NCI-H345 (cell line): ENCODE measurements around the gene TENT5C.

Experiments used
- DNase-seq: peaks from one replicate; lab custom pipeline; 2025; lab: John Stamatoyannopoulos, UW

TENT5C gene

DNA sequence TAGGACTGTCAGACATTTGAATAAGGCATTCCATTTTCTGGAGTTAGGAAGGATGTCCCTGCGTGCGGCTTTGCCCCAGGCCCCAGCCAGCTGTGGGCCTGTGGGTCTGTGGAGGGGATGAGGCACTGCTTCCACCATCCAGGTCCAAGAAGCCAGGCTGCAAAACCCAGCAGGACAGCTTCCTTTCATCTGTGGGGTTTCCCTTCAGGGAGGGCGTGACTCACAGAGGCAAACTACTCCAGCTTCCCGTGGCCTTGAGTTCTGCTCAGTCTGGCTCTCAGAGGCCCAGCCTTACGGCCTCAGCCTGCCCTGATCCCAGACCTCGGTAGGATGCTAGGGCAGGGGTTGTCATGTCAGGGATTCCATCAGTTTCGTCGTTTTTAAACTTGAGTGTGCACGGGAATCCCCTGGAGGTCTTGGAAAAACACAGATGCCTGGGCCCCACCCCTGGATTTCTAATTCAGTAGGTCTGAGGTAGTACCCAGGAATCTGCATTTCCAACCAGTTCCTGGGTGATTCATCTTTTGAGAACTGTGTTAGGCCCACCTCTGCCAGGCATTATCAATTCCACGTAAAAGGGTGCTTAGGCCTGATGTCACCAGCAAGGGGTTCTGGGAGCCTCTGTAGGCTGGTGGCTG lies 32.3 kb upstream of the TENT5C start:
- DNase-seq, result no peak

DNA sequence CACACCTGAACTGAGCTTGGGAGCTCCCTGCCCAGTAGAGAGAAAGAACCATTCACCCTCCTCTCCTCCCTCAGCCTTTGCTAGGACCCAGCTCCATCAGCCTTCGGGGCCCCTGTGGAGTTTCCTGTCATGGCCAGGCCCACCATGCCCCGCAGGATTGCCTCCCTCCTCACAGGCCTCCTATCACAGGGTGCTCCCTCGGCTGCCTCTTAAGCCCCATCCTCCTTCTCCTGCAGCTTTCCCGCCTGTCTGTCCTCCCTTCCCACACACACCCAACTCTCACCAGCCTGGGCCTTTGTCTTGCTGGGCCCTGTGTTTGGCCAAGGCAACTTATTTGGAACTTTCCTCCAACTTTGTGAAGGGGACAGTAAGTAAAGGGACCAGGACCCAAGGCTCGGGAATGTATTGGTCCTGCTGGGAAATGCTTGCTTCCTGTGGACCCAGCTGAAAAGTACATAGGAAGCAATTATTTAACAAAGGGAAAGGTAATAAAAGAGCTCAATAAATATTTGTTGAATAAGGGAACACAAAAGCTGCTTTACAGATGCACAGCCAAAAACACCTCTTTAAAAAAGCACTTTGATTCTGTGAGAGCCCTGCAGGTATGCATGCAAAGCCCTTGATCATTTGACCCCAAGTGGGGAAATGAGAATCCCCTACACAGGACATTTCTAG lies 31.6 kb upstream of the TENT5C start:
- no peak for DNase-seq

DNA sequence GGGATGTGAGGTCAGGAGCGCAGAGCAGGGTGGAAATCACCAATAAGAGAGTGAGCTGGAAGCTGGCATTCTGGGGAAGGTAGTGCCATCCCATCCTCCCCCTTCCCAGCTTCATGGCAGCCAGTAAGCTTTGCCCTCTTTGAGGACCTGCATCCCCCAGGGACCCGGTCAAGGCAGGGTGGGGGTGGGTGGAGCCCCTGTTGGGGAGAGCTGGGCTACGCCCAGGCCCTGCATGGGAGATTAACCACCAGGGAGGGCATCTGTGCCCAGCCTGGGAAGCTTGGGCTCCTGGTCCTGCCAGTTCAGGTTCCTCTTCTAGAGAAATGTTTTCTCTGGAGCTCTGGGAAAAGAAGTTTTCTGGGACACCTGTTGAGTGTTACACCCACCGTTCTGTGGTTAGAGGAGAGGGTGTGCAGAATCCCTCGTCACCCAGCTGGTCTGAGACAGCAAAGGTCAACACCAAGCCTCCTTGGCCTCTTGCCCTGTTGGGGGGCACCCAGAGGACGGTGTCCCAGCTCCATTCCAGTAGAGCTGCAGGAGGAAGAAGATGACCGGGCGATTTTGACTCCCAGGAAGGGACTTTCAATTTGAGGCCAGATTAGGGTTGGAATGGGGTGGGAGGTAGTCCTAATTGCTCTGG lies 30.1 kb upstream of the TENT5C start:
- no peak for DNase-seq

DNA sequence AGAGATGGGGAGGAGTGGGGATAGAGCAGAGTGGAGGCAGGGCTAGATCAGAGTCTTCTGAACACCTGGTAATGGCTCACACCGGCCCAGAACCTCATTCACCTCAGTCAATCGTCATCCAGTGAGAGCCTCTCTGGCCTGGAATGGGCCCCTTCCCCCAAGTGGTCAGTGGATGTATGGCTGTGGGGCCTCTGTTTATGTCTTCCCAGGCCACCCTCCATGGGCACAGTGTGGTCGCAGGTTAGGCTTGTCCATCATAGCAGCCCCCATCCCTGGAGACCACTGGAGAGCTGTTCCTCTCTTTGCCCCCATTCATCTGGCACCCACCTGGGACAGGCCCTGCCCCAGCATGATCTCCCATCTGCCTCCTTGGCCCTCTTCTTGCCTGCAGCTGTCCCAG lies 29.6 kb upstream of the TENT5C start:
- no peak for DNase-seq

DNA sequence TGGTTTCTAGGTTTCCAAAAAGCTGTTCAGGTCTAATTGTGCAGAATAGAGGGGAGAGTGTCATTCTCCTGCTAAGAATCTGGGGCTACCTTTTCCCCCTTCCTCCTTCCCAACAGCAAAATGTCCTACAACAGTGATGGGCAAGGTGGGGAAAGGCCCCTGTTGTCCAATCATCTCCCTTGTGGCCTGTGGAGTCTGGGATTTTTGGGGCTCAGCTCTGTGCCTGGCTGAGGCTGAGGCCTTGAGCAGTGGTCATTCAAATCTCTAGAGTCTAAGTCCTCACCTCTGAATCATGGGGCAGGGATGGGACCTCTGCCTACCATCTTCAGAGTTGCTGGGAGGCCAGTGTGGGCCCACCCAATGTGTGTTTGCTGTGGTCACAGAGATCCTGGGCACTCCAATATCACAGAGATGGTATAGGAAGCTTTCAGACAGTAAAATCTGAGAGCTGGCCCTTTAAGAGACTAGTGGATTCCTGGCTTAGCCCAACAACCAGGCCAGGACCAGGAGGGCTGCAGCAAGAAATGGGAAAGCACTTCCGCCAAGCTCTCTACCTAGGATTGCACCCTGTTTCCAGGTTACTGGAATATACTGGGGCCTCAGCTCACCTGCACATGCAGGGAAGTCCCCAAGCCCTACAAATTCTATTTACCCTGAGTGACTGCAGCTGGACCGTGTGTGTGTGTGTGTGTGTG lies 28.5 kb upstream of the TENT5C start:
- DNase-seq, result no peak

DNA sequence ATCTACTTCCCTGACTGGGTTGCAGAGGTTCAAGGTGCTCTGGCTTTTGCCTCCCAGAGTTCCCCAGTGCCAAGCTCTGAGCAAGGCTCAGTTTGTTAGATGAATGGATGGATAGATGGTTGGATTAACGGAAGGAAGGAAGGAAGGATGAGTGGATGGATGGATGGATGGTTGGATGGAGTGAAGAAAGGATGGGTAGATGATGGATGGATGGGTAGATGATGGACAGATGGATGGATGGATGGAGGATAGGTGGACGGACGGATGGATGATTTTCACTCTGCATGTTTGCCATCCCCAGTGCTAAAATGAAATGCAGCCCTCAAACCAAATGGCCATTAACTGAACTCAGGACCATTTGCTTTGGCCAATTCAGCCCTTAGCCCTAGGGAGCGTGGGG lies 27.4 kb upstream of the TENT5C start:
- DNase-seq, result no peak

DNA sequence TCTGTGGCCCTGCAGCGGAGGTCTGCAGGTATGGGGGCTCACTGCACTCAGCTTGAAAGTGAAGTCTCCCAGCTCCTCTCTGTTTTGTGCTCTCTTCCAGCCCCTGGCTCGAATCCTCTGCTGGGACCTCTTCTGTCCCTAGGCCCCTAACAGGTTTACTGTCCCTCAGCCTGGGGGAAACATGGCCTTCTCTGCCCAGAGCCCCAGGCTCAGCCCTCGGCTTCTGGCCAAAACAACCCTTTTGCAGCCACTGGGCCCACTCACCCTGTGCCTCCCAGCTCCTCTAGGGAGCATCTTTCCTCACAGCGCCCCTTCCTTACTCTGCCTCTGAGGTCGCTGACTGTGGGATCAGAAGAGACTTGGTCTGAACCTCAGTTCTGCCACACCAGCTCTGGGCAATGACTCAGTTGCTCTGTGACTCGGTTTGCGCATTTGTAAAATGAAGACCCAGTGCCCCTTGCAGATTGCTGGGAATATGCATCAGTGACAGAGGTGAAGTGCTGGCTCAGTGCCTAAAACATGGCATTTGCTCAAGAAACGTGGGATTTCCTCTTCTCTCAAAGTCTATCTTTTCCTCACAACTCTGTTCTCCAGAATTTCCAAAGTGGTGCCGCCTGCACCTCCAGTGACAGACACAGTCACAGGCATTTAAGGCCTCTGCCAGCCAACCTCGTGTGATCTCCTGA lies 26.5 kb upstream of the TENT5C start:
- no peak for DNase-seq

DNA sequence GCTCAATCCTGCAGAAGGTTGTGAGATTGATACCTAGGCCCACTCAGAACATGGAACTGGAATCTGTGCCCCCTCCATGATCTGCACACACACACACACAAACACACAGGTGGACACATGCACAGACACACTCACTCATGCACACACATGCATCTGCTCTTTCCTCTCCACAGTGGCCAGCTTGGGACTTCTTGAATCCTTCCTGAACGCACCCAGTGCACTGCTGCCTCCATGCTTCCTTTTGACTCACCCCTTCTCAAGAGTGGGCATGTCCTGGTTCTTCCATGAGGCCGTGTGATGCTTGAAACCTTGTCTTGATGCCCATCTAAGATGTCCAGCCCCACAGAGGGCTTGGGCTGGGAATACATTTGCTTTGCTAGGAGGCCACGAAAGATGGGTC lies 25.4 kb upstream of the TENT5C start:
- DNase-seq, result no peak

DNA sequence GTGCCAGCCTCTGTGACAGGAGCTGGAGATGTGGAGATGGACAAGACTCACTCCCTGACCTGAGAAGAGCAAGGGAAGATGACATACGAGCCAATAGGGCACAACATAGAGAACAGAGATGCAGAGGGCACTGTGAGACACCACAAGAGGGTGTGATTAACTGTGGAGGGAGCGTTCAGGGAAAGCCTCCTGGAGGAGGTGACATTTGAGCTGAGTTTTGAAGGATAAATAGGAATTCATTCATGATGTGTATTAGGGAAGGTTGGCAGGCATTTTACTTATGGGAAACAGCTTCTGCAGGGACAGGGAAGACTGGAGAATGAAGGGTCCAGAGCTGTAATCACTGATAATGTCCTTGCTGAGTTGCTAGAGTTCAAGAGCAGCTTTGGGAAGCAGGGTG lies 25.0 kb upstream of the TENT5C start:
- no peak for DNase-seq

DNA sequence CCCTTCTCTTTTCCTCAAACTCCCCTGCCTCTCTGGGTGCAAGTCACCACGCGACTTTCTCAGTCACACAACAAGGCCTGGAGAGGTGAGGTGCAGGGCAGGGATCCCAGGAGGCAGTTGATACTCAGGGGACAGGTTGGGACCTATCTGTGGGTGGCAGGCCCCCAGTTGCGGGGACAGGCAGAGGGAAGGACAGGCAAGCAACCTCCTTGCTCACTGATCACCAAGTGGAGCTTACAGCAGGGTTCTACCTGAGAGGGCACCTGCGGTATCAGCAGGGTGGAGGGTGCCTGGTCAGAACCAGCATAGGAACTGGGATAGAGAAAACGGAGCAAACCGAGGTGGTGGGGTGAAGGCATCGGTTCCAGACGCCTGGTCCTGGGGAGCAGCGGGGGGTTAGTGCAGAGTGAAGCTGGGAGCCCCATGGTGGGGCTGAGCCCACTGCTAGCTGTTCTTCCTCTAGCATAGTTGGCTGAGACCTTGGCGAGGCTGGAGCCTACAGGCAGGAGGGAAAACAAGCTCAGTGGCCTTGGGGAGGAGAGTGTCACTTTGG lies 24.4 kb upstream of the TENT5C start:
- DNase-seq, result no peak

DNA sequence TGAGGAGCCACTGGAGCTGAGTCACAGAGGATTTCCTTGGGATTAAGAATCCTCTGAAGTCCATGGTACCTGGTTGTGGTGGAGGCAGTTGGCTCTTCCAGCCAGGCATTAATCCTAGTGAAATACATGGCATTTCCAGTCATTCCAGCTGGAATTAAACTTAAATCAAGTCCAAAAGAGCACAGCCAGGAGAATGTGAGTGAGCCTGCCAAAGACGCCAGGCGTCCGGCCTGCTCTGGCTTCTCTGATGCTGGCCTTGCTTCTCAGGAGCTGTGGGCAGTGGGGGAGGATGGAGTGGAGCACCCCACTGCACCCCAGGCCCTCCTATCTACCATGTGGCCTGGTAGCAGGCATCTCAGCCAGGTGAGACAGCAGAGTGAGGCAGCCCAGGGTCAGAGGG lies 23.4 kb upstream of the TENT5C start:
- DNase-seq, result no peak

DNA sequence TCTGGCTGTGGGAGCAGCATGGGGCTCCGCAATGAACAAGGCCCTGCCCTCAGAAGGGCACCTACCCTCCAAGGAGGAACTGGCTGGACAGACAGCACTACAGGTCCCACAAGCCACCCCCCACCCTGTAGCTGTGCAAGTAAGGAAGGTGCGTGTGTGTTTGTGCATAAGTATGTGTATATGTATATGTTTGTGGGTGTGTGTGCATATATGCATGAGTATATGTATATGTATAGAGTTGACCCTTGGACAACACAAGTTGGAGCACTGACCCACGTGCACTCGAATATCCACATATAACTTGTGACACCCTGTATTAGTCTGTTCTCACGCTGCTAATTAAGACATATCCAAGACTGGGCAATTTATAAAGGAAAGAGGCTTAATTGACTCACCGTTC lies 22.6 kb upstream of the TENT5C start:
- DNase-seq, result no peak

DNA sequence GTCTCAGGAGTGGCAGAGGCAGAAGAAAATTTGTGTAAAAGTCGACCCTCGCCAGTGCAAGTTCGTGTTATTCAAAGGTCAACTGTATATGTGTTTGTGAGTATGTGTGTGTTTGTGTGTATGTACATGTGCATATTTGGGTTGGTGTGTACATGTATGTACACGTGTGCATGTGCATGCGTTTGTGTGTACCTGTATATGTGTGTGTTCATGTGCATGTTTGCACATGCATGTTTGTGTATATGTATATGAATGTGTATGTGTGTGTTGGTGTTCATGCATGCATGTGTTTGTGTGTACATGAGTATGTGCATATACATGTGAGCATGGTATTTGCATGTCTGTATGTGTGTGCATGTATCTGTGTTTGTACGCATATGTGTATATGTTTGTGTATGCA lies 21.7 kb upstream of the TENT5C start:
- no peak for DNase-seq

DNA sequence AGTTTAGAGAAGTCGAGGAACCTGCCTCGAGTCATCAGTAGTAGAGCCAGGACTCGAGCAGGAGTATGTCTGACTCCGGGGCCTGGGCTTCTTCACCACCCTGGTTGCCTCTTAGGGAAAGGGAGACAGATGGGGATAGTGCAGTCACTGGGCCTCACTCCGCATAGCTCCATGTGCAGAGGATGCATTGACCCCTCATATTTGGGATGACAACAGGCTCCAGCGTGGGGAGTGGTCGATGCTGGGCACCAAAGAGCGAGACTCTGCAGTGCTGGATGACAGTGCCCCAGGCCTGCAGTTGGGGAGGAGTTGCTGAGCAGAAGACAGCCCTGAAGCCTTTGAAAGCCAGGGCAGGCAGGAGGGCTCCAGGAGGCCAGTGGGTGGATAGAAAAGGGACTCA lies 20.8 kb upstream of the TENT5C start:
- no peak for DNase-seq

DNA sequence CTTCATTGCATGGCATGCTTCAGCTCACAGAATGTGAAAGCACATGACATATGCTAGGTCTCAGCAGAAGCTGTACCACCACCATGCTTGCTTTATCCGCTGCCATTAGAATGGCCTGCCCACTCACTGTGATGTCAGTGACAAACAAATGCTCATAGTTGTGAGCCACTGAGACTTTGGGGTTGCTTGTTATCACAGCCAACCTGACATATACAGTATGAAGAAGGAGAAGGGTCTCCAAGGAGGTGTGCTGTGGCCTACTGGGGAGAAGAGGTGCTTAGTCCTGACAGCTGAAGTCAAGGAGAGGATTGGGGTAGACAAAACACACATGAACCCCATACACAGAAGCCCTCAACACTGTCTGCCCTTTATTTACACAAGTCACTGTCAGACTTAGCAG lies 19.5 kb upstream of the TENT5C start:
- DNase-seq, result no peak

DNA sequence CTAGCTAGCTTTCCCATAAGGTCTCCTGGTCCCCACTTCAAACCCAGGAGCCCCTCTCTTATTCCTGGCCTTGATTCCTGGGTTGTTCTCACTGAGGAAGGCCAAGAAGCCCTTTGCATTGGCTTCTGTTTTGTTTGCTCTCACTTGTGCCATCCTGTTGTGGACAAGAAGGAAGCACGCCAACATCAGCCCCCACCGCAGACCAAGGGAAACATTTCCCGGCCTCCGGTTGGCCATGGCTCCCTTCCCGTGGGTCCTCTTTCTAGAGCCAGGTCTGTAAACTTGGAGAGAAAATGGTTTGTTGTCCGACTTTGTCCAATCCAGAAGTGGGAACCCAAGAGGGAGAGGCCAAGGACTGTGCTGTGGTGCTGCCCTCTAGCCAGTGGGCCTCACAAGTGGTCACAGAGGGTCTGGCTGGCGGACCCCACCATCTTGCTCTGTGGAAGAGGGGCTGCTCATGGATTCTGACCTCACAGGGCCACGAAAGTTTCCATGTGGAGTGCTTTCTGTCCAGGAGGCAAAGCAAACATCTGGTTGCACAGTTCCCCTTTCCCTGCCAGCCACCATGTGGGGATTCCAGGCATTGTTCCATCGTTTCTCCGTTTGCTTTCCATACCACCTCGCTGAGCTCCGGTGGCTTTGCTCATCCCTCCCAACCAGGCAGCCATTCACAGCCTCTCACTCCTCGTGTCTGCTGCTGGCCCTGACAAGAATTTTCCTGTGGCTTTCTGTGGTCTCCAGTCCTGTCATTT lies 18.9 kb upstream of the TENT5C start:
- DNase-seq, result no peak

DNA sequence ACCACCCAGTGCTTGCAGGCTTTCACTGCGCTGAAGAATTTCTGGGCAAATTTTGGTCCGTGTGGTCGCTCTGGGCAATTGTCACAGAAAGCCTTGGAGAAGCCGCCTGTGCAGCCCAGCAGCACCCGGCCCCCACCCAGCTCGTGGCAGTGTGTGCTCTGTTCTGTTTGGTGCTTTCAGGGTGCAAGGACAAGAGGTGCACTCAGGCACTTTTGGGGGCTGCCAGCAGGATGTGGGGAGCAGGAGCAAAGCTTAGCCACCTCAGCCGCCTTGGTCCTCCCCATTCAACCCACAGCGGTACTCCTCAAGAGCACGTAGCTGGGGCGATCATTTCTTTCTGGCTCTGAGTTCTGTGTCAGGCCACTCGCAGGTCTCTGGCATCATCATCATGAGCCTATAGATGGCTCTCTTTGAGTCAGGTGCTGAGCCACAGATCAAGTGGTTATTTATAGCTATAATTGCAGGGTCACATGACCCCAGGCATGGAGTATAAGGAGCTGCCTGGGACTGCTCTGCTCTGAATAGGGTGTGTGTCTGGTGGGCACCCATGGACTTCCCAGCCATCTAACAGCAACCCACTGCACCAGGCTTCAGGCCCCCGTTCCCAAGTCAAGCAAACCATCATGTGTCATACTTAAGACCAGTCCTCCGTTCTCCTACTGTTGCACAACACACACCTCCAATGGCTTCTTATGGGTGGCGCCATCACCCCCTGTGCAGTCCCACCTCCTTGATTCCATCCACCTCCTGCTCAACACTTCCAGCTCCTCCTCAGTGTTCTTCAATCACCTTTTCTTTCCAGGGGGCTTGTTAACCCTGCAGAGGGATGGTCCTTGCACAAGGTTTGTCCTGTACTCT lies 18.1 kb upstream of the TENT5C start:
- no peak for DNase-seq

DNA sequence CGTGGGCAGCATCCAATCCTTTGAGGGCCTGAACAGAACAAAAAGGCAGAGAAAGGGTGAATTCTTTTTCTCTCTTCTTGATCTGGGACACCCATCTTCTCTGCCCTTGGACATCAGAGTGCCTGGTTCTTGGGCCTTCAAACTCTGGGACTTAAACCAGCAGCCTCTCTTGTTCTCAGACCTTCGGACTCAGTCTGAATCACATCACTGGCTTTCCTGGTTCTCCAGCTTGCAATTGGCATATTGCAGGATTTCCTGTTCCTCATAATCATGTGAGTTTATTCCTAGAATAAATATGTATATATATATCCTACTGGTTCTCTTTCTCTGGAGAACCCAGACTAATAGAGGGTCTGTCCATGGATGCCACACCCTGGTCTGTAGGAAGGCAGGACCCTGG lies 16.3 kb upstream of the TENT5C start:
- DNase-seq, result no peak

DNA sequence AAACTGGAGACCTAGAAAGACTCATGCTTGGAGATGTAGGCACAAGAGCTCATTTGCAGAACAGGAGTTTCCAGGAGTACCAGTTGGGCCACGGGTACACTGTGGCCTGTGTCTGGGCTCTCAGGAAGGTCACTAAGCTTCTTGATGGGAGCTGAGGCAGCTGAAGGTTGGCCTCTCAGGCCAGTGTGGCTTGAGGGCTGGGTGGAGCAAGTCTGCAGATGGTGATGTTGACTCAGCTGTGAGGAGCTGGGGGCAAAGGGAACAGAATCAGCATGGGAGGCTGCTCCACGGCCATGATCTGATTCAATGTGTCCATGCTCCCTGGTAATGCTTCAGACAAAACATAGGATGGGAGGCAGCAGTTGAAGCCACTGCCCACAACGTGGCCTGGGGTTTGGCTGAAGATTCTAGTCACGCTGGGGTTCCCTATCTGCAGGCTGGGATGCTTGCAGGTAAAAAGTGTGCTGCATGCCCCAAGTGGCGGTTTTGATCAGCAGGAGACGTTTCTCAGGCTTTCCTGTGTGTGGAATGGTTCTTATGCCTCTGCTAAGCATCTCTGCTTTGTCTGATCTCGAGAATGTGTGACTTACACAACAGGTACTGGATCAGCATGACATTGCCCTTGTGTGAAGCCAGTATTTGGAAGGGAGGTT lies 15.4 kb upstream of the TENT5C start:
- no peak for DNase-seq

DNA sequence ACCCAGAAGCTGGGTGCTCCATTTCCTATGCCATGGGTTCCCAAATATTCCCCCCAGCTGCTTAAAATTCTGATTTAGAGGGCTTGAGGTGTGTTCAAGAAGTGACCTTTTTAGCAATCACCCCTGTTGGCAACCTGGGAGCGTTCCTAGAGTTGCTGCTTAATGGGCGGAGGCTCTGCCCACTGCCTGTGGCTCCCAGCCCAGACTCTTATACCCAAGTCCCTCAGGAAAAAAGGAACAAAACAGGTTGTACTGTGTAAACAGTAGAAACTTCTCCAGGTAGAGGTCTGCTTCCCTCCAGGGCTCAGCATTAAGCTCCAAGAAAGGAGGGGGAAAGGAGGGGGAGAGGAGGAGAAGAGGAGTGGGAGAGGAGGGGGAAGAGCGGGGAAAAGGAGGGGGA lies 14.6 kb upstream of the TENT5C start:
- DNase-seq, result no peak
